Mucosa of rectum (tissue), 2 donors: Measurements from ENCODE around the gene SSBP4.

ENCODE experiments used
- H3K27ac ChIP-seq, 2 donors: one replicate each; pipeline ENCODE4 v1.7.0; 2013; ENCODE audit warnings: inconsistent platforms in 2 of 2, low read depth in 2 of 2, low read length in 2 of 2
- H3K27me3 ChIP-seq, 2 donors: one replicate each; pipeline ENCODE4 v1.7.0; 2013; ENCODE audit warnings: low read length in 2 of 2; ENCODE audit not compliant: control insufficient read depth in 2 of 2, insufficient read depth in 2 of 2
- H3K36me3 ChIP-seq, 2 donors: one replicate each; pipeline ENCODE4 v1.7.0; 2013; ENCODE audit warnings: low read length in 2 of 2; ENCODE audit not compliant: control insufficient read depth in 2 of 2, insufficient read depth in 2 of 2
- H3K4me1 ChIP-seq, 2 donors: one replicate each; pipeline ENCODE4 v1.7.0; 2013; ENCODE audit warnings: low read length in 2 of 2, mild to moderate bottlenecking in 1 of 2; ENCODE audit not compliant: control insufficient read depth in 2 of 2, insufficient read depth in 2 of 2
- H3K4me3 ChIP-seq, 2 donors: one replicate each; pipeline ENCODE4 v1.7.0; 2013; ENCODE audit warnings: low read length in 2 of 2
- H3K9ac ChIP-seq, 2 donors: one replicate each; pipeline ENCODE4 v1.7.0; 2013; ENCODE audit warnings: low read length in 2 of 2, low read depth in 1 of 2, mild to moderate bottlenecking in 1 of 2
- H3K9me3 ChIP-seq, 2 donors: one replicate each; pipeline ENCODE4 v1.7.0; 2013; ENCODE audit warnings: low read length in 2 of 2; ENCODE audit not compliant: control insufficient read depth in 2 of 2
- donor health status: healthy.
- donor health status: Normal muscosa, but diverticular disease.

Gene SSBP4

DNA sequence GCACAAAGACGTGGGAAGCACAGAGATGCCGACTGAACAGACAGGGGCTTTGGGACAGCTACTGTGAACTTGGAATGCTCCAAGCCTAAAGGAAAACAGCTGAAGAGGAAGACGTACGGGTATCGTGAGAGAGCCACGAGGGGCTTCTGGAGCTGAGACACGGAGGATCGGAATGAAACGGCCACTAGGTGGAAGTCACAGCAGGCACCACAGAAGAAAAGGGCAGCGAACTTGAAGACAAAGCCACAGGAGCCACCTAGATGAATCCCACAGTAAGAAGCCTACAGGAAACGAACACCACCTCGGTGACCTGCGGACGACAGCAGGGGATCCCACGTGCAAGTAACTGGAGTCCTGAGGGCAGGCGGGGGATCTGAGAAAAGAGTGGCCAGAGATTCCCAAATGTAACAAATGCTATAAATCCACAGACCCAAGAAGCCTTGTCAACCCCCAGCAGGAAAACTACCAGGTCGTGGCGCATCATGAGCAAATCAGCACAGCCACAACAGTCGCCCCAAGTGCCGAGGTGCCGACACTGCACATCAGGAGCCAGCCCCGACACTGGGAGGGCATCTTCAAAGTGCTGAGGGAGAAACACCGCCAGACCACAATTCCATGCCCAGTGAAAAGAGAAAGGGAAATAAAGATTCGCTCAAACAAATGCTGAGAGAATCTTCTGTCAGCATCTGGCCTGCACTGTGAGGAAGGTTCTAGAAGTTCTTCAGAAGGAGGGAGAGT lies 58.0 kb downstream of the SSBP4 start:
- H3K36me3 ChIP-seq: peaks cover 4 to 5% of the 10 kb centered on the region in 2 donors
- H3K4me3 ChIP-seq: no peak overlapping the region
- peaks cover 47 to 50% of the 10 kb centered on the region in 2 donors for H3K4me1 ChIP-seq
- no peaks in the 10 kb centered on the region for H3K9me3 ChIP-seq
- no peaks in the 10 kb centered on the region for H3K27me3 ChIP-seq
- H3K27ac ChIP-seq: no peak overlapping the region
- no peak overlapping the region for H3K9ac ChIP-seq

DNA sequence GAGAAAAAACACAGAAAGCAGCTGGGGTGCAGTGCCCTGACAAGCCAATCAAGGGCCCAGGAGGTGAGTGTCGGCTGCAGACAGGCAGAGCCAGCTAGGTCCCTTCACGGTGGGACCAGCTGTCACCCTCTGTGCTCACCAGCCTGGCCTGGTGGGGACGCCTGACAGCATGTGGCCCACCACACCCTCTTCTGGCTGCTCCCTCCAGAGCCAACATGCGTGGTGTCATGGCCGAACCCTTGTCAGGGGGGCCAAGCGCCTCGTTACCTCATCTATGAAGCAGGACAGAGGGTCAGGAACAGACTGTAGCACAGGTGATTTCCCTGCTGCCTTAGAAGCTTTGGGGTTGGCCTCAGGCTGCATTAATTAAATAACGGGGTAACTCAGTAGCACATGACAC lies 58.8 kb downstream of the SSBP4 start:
- H3K27ac ChIP-seq: peak overlapping the region in 1 of 2 donors; percentile 71
- no peaks in the 10 kb centered on the region for H3K27me3 ChIP-seq
- H3K4me1 ChIP-seq: peaks cover 47 to 50% of the 10 kb centered on the region in 2 donors
- no peaks in the 10 kb centered on the region for H3K36me3 ChIP-seq
- H3K4me3 ChIP-seq: no peak overlapping the region
- no peak overlapping the region for H3K9ac ChIP-seq
- no peaks in the 10 kb centered on the region for H3K9me3 ChIP-seq

DNA sequence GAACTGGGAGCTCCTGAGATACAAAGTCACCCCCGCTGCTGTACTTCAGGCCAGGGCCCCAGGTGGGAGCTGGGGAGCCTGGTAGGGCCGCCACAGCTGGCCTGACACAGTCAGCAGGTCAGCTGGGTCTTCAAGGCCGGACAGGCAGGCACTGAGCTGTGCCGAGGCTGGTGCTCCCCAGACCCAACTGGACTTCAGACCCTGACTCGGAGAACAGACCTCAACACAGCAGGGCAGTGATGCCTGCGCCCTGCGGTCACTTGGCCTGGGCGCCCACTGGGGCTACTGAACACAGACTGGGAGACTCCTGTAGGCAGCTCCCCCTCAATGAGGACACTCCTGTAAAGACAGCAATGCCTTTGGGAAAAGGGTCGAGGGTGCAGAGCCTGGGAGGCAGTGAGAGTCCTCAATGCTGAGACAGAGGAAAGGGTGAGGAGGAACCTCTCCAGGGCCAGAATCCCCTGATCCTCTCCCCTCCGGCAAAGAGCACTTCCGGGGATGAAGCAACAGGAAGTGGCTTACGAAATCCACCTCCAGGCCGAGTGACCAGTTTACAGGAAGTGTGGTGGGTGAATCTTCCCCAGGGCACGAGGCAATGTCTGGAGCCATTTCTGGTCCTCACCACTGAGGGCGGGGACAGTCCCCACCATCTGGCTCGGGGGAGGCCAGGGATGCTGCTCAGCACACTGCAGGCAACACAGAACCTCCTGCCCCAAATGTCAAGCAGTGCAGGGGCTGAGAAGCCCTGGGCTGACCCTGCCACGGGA lies 59.5 kb downstream of the SSBP4 start:
- Histone ChIP-seq H3K9ac (peak overlapping the region in 1 of 2 donors; percentile 32), H3K27ac (peak overlapping the region; percentile 63 to 71), H3K4me1 (peaks cover 42 to 55% of the 10 kb centered on the region in 2 donors), H3K4me3 (no peak overlapping the region), H3K27me3 (no peaks in the 10 kb centered on the region), H3K9me3 (no peaks in the 10 kb centered on the region), H3K36me3 (no peaks in the 10 kb centered on the region)

DNA sequence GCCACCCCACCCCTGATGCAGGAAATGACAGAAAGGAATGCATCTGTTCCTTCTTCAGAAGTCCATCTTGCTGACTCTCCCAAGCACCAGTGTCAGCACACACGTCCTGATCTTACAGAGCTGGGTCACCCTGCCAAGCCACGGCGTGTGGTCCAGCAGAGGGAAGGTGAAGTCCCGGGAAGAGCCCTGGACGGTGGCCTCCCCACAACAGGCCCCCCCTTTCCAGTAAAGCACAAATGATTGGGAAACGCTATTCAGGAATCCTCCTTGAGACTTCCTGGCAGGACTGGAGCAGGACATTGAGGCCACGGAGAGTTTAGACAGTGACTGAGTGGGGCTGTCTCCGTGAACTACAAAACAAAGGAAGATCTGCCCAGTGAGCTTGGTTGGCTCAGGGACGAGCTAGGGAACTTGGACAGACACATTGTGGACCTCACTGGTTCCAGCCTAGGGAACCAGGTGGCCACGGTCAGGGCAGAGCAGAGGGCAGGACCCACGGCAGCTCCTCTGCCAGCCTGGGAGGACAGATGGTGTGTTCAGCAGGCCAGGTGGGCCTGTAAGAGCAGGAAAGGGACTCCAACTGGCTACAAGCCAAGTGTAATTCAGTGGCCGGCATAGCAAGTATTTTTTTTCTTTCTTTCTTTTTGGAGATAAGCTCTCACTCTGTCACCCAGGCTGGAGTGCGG lies 61.0 kb downstream of the SSBP4 start:
- no peaks in the 10 kb centered on the region for H3K27me3 ChIP-seq
- H3K9me3 ChIP-seq: no peaks in the 10 kb centered on the region
- H3K4me1 ChIP-seq: peaks cover 39 to 44% of the 10 kb centered on the region in 2 donors
- peak overlapping the region; percentile 17 to 25 for H3K9ac ChIP-seq
- no peak overlapping the region for H3K4me3 ChIP-seq
- no peaks in the 10 kb centered on the region for H3K36me3 ChIP-seq
- peak overlapping the region; percentile 66 to 83 for H3K27ac ChIP-seq

DNA sequence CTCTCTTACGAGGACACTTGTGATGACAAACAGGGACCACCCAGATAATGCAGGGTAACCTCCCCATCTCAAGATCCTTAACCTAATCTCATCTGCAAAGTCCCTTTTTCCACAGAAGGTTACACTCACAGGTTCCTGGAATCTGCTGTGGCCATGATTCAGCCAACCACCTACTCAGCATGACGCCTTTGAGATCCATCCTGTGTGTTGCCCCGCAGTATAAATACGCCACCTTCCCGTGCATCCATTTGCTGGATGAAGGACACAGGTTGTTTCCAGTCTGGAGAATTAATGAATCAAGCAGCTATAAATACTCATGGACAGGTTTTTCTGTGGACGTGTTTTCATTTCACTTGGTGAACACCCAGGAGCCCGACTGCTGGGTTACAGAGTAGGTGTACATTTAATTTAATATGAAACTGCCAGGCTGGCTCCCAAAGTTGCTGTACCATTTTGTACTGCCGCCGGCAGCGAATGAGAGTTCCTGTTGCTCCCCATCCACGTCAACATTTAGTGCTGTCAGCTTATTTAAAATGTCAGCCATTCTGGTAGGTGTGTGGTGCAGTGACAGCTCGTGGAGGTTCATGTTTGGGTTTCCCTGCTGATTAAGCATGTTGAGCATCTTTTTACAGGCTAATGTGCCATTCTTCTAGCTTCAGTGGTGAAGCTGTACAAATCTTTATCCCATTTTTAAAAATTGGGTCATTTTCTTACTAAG lies 62.5 kb downstream of the SSBP4 start:
- peaks cover 44 to 45% of the 10 kb centered on the region in 2 donors for H3K4me1 ChIP-seq
- H3K4me3 ChIP-seq: no peak overlapping the region
- no peak overlapping the region for H3K27ac ChIP-seq

DNA sequence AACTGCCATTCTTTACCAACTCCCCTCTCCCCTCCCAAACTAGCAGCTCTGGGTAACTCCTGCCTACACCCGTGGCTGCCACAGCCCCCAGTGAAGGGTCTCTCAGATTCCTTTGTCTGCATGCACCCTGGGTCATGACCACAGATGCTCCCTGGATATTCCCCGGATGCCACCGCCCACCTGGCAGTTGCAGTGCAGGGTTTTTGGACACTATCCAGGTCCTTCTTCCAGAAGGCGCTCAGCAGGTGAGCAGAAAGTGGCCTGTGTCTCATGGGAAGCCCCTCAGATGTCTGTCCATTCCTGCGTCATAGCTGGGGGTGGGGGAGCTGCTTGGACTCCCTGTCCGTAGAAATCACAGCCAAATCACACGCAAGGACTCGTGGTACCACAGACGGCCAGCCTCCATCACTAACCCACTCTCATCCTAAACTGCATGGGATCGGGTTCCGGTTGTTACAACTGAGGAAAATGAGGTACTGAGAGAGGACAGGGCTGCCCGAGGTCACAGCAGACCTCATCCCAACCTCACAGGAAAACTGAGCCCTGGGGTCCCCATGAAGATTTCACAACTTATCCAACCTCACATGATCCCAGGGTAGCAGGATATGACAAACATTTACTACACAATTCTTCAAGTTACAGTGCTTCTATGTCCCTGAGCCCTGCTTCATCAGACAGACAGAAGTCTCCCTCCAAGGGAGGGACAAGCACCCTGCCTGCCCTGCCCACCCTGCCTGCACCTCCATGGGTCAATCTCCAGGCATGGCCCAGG lies 64.1 kb downstream of the SSBP4 start:
- no peaks in the 10 kb centered on the region for H3K36me3 ChIP-seq
- H3K4me1 ChIP-seq: peaks cover 41 to 43% of the 10 kb centered on the region in 2 donors
- no peaks in the 10 kb centered on the region for H3K9me3 ChIP-seq
- no peaks in the 10 kb centered on the region for H3K27me3 ChIP-seq
- no peak overlapping the region for H3K27ac ChIP-seq
- no peak overlapping the region for H3K9ac ChIP-seq
- H3K4me3 ChIP-seq: no peak overlapping the region

More for the DNA sequence above, 62.5 kb downstream of the SSBP4 start:
- no peaks in the 10 kb centered on the region for H3K9me3 ChIP-seq
- H3K27me3 ChIP-seq: no peaks in the 10 kb centered on the region
- no peaks in the 10 kb centered on the region for H3K36me3 ChIP-seq
- H3K9ac ChIP-seq: no peak overlapping the region
